ENCODE data around the gene YWHAQ.

YWHAQ gene

DNA sequence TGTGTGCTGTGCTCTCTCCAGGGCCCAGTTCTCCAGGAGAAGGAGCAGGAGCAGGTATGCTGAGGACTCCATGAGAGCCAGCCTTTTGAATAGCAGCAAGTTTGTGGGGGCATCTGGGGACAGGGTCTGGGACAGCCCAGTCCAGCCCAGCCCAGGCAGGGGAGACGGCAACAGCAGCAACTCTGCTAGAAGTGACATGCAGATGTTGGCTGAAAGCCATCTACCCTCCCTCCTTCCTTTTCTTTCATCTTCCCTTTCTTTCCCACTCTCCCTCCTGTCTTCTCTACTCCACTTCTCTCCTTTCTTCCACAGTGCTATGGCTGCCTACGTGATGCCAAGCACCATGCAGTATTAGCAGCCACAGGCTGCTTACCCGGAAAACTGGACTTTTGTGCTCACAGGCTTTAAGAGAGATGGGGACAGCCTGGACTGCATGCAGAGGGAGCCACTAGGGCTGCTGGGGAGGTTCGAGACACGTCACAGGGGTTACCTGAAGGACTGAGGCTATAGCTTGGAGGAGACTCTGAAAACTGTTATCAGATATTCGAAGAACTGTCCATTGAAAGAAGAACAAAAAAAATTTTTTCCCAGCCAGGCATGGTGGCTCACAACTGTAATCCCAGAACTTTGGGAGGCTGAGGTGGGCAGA, 23.8 kb upstream of the YWHAQ start:
- no peak overlapping the region for H3K9ac ChIP-seq (ENCODE audit: low read length)
- peaks cover 2% of the 10 kb centered on the region for H3K9me3 ChIP-seq (ENCODE audit: control insufficient read depth, low read length)
- no peaks in the 10 kb centered on the region for H3K36me3 ChIP-seq (ENCODE audit: control insufficient read depth, insufficient read depth, low read length, severe bottlenecking)
- no peaks in the 10 kb centered on the region for H3K27me3 ChIP-seq (replicated peaks; ENCODE audit: control insufficient read depth, insufficient read depth, low read length)
- no peak overlapping the region for H3K4me3 ChIP-seq (ENCODE audit: low read length)
- H3K4me1 ChIP-seq (ENCODE audit: control insufficient read depth, insufficient read depth, low read length): no peaks in the 10 kb centered on the region
- DNase-seq (ENCODE audit: low read depth): no peak

- Histone ChIP-seq H3K4me3 (ENCODE audit: low read length) (no peak overlapping the region), H3K9me3 (ENCODE audit: control insufficient read depth, low read length) (peaks cover 2% of the 10 kb centered on the region), H3K36me3 (ENCODE audit: control insufficient read depth, insufficient read depth, low read length, severe bottlenecking) (no peaks in the 10 kb centered on the region), H3K9ac (ENCODE audit: low read length) (no peak overlapping the region), H3K4me1 (ENCODE audit: control insufficient read depth, insufficient read depth, low read length) (no peaks in the 10 kb centered on the region), H3K27me3 (replicated peaks; ENCODE audit: control insufficient read depth, insufficient read depth, low read length) (no peaks in the 10 kb centered on the region)
- no peak for DNase-seq (ENCODE audit: low read depth)
These were observed 22.9 kb upstream of the YWHAQ start for GRCh38 chr2:9653485-9654271.

GRCh38 chr2:9652898-9653479, 22.2 kb upstream of the YWHAQ start:
- H3K9ac ChIP-seq (ENCODE audit: low read length): no peak overlapping the region
- no peaks in the 10 kb centered on the region for H3K4me1 ChIP-seq (ENCODE audit: control insufficient read depth, insufficient read depth, low read length)
- H3K36me3 ChIP-seq (ENCODE audit: control insufficient read depth, insufficient read depth, low read length, severe bottlenecking): no peaks in the 10 kb centered on the region
- DNase-seq (ENCODE audit: low read depth): no peak
- peaks cover 5% of the 10 kb centered on the region for H3K27me3 ChIP-seq (replicated peaks; ENCODE audit: control insufficient read depth, insufficient read depth, low read length)
- H3K4me3 ChIP-seq (ENCODE audit: low read length): no peak overlapping the region
- peaks cover 2% of the 10 kb centered on the region for H3K9me3 ChIP-seq (ENCODE audit: control insufficient read depth, low read length)

DNA sequence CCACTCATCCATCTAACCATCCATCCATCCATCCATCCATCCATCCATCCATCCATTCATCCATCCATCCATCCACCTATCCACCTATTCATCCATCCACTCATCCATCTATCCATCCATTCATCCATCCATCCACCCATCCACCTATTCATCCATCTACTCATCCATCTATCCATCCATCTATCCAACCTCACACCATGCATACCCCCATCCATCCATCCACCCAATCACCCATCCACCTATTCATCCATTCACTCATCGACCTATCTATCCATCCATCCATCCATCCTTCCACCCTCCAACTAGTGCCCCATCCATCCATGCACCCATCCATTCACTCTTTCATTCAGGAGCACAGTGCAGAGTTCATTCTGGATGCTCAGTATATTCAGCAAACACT, 21.5 kb upstream of the YWHAQ start:
- H3K9ac ChIP-seq (ENCODE audit: low read length): no peak overlapping the region
- peaks cover 12% of the 10 kb centered on the region for H3K27me3 ChIP-seq (replicated peaks; ENCODE audit: control insufficient read depth, insufficient read depth, low read length)
- H3K9me3 ChIP-seq (ENCODE audit: control insufficient read depth, low read length): peaks cover 2% of the 10 kb centered on the region
- H3K36me3 ChIP-seq (ENCODE audit: control insufficient read depth, insufficient read depth, low read length, severe bottlenecking): no peaks in the 10 kb centered on the region
- no peaks in the 10 kb centered on the region for H3K4me1 ChIP-seq (ENCODE audit: control insufficient read depth, insufficient read depth, low read length)
- DNase-seq (ENCODE audit: low read depth): no peak
- no peak overlapping the region for H3K4me3 ChIP-seq (ENCODE audit: low read length)

DNA sequence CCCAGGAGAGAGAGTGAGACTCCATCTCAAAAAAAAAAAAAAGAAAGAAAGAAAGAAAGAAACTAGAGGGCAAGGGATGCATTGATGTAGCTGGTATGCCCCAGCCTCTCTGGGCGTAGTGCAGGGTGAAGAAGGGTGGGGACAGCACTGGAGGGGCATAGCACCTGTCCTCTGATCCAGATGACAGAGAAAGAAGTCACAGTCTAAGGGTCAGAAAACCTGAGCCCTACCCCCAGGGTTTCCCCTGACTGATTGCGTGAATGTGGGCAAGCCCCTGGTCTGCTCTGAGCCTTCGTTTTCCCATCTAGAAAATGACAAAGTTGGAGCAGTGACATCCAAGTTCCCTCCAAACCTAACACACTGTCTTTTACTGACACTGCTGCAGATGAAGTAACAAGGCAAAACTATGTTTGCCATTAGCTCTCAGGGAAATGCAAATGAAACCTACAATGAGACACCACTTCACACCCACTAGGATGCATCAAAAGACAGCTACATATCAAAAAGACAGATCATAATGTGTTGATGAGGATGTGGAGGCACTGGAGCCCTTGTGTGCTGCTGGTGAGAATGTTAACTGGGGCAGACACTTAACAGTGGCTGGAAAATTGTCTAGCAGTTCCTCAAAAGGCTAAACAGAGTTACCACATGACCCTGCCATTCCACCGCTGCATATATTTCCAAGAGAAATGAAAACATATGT, 19.5 kb upstream of the YWHAQ start:
- H3K9me3 ChIP-seq (ENCODE audit: control insufficient read depth, low read length): no peaks in the 10 kb centered on the region
- peaks cover 21% of the 10 kb centered on the region for H3K27me3 ChIP-seq (replicated peaks; ENCODE audit: control insufficient read depth, insufficient read depth, low read length)
- no peak for DNase-seq (ENCODE audit: low read depth)
- H3K9ac ChIP-seq (ENCODE audit: low read length): no peak overlapping the region
- H3K4me1 ChIP-seq (ENCODE audit: control insufficient read depth, insufficient read depth, low read length): no peaks in the 10 kb centered on the region
- H3K36me3 ChIP-seq (ENCODE audit: control insufficient read depth, insufficient read depth, low read length, severe bottlenecking): no peaks in the 10 kb centered on the region
- H3K4me3 ChIP-seq (ENCODE audit: low read length): no peak overlapping the region

GRCh38 chr2:9649261-9649660, 18.5 kb upstream of the YWHAQ start:
- Histone ChIP-seq H3K9ac (ENCODE audit: low read length) (no peak overlapping the region), H3K9me3 (ENCODE audit: control insufficient read depth, low read length) (no peaks in the 10 kb centered on the region), H3K27me3 (replicated peaks; ENCODE audit: control insufficient read depth, insufficient read depth, low read length) (peaks cover 21% of the 10 kb centered on the region), H3K36me3 (ENCODE audit: control insufficient read depth, insufficient read depth, low read length, severe bottlenecking) (no peaks in the 10 kb centered on the region), H3K4me1 (ENCODE audit: control insufficient read depth, insufficient read depth, low read length) (no peaks in the 10 kb centered on the region), H3K4me3 (ENCODE audit: low read length) (no peak overlapping the region)
- DNase-seq (ENCODE audit: low read depth): no peak

GRCh38 chr2:9648821-9649220, 18.0 kb upstream of the YWHAQ start:
- no peak overlapping the region for H3K4me3 ChIP-seq (ENCODE audit: low read length)

GRCh38 chr2:9647884-9648283, 17.1 kb upstream of the YWHAQ start:
- no peaks in the 10 kb centered on the region for H3K4me1 ChIP-seq (ENCODE audit: control insufficient read depth, insufficient read depth, low read length)
- H3K4me3 ChIP-seq (ENCODE audit: low read length): no peak overlapping the region
- DNase-seq (ENCODE audit: low read depth): no peak
- H3K36me3 ChIP-seq (ENCODE audit: control insufficient read depth, insufficient read depth, low read length, severe bottlenecking): no peaks in the 10 kb centered on the region
- H3K9ac ChIP-seq (ENCODE audit: low read length): no peak overlapping the region
- H3K9me3 ChIP-seq (ENCODE audit: control insufficient read depth, low read length): no peaks in the 10 kb centered on the region
- H3K27me3 ChIP-seq (replicated peaks; ENCODE audit: control insufficient read depth, insufficient read depth, low read length): peaks cover 21% of the 10 kb centered on the region

More at GRCh38 chr2:9648821-9649220, 18.0 kb upstream of the YWHAQ start:
- H3K4me1 ChIP-seq (ENCODE audit: control insufficient read depth, insufficient read depth, low read length): no peaks in the 10 kb centered on the region
- DNase-seq (ENCODE audit: low read depth): no peak
- H3K36me3 ChIP-seq (ENCODE audit: control insufficient read depth, insufficient read depth, low read length, severe bottlenecking): no peaks in the 10 kb centered on the region
- H3K27me3 ChIP-seq (replicated peaks; ENCODE audit: control insufficient read depth, insufficient read depth, low read length): peaks cover 21% of the 10 kb centered on the region
- H3K9me3 ChIP-seq (ENCODE audit: control insufficient read depth, low read length): no peaks in the 10 kb centered on the region
- no peak overlapping the region for H3K9ac ChIP-seq (ENCODE audit: low read length)

DNA sequence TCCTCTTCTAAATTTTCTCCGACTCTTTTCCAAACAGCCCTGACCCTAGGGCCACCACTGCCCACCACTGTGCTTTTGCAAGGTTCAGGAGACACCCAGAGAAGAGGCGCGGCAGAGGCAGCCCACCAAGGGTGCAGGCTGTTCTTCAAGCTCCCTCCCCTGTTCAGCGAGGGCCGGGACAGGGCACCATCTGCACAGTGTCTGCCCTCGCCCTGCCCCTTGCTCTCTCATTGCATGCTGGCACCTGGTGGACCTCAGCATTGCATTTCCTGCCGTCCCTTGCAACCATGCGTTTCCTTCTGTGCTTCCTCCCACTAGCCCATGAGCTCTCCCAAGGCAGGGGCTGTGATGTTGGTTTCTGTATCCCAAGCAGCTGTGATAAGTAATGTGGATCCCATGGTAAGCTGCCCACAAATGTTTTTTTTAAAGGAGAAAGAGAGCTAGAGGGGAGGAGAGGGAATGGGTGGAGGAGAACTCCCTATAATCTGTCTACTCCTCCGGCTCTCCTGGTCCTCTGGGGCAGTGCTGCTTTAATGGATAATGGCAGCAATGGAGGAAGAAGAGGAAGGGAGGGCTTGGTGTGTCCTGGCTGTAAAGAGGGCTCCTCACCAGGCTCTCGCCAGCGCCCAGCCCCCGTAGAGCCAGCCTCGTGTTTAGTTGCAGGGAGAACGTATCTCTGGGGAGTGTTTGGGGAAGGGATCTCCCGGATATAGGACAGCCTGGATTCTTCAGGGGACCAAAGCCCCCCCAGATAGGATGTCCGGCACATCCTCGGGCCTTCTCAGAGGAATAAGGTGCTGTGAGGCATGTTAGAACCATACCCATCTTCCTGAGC, 15.6 kb upstream of the YWHAQ start:
- no peaks in the 10 kb centered on the region for H3K9me3 ChIP-seq (ENCODE audit: control insufficient read depth, low read length)
- no peak overlapping the region for H3K9ac ChIP-seq (ENCODE audit: low read length)
- H3K27me3 ChIP-seq (replicated peaks; ENCODE audit: control insufficient read depth, insufficient read depth, low read length): peaks cover 21% of the 10 kb centered on the region
- no peaks in the 10 kb centered on the region for H3K36me3 ChIP-seq (ENCODE audit: control insufficient read depth, insufficient read depth, low read length, severe bottlenecking)
- H3K4me3 ChIP-seq (ENCODE audit: low read length): no peak overlapping the region
- H3K4me1 ChIP-seq (ENCODE audit: control insufficient read depth, insufficient read depth, low read length): no peaks in the 10 kb centered on the region
- DNase-seq (ENCODE audit: low read depth): no peak

DNA sequence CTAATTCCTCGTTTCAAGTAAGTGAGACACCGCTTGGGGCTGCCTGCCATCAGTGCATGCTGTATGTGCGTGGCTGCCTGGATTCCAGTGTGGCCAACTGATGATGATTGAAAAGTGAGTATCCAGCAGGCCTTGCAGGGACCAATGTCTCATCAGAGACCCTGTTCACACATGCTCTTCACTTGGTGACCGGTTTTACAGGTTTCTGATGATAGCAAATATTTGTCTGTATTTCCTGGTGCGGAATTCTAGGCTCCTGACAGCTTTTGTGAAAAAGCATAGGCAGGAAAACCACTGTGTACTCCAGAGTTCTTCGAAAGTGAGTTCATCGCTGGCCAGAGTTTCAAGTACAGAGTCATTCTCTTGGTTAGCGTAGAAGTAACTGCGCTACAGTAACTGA, 13.8 kb upstream of the YWHAQ start:
- no peak for DNase-seq (ENCODE audit: low read depth)
- H3K4me3 ChIP-seq (ENCODE audit: low read length): no peak overlapping the region
- H3K9ac ChIP-seq (ENCODE audit: low read length): no peak overlapping the region
- no peaks in the 10 kb centered on the region for H3K36me3 ChIP-seq (ENCODE audit: control insufficient read depth, insufficient read depth, low read length, severe bottlenecking)
- peaks cover 21% of the 10 kb centered on the region for H3K27me3 ChIP-seq (replicated peaks; ENCODE audit: control insufficient read depth, insufficient read depth, low read length)
- no peaks in the 10 kb centered on the region for H3K9me3 ChIP-seq (ENCODE audit: control insufficient read depth, low read length)
- no peaks in the 10 kb centered on the region for H3K4me1 ChIP-seq (ENCODE audit: control insufficient read depth, insufficient read depth, low read length)
